Measurements from ENCODE around the gene NFE2L1. TPM values are rescaled to one million over a fixed set of nuclear protein-coding genes. Genes with fewer than 3 reads are reported as not detected.

The NFE2L1 gene
- total RNA-seq, 1 experiment from 2014 or later: 135 TPM

GRCh38 chr17:48023400-48024148 is 24.6 kb upstream of the NFE2L1 start:
- DNase-seq (ENCODE audit: low read depth, low spot score): peak; percentile 75
- H3K9me3 ChIP-seq (ENCODE audit: control insufficient read depth in 1 of 2, insufficient read depth in 1 of 2, low read depth in 1 of 2, low read length in 2 of 2): no peaks in the 10 kb centered on the region
- peak overlapping the region; percentile 61 to 62 for H3K4me3 ChIP-seq (replicated peaks in 1 of 2; ENCODE audit: low read depth in 1 of 2, low read length in 2 of 2)
- RAD21 ChIA-PET (ENCODE audit: low non-redundant PET in 1 of 2, low total read pairs in 2 of 2, uncharacterized antibody in 2 of 2, unreplicated experiment in 2 of 2): interaction anchor here in 1 of 2 experiments (0.7 kb wide), 1 partner anchor 570 kb away, joined by 3 read pairs; no protein-coding TSS in a partner anchor
- H2AFZ ChIP-seq (ENCODE audit: low read depth, low read length, poor library complexity, severe bottlenecking): peak overlapping the region; percentile 95
- peak; percentile 89 for TF ChIP-seq ZFX (IDR thresholded peaks at IDR 0.05)
- TF ChIP-seq TCF7L2 (IDR thresholded peaks at IDR 0.05; ENCODE audit: borderline replicate concordance, extremely low read depth, insufficient read depth, insufficient read length): peak; percentile 63
- peak; percentile 58 for TF ChIP-seq POLR2A (IDR thresholded peaks at IDR 0.05; ENCODE audit: borderline replicate concordance, extremely low read depth, insufficient read depth, insufficient read length)
- TF ChIP-seq POLR2AphosphoS5 (IDR thresholded peaks at IDR 0.05; ENCODE audit: low read depth, low read length): peak; percentile 85
- peak; percentile 33 for TF ChIP-seq YY1 (IDR thresholded peaks at IDR 0.05; ENCODE audit: extremely low read depth, insufficient replicate concordance, low read depth, low read length)
- TF ChIP-seq CTCF (IDR thresholded peaks at IDR 0.05 in 2 of 3, conservative IDR thresholded peaks at IDR 0.05 in 1 of 3; ENCODE audit: borderline replicate concordance in 1 of 3, insufficient read depth in 1 of 3, low read depth in 2 of 3, low read length in 2 of 3): peak in 1 of 3 experiments; percentile 45; a peak in 3 of 6 replicates
- TF ChIP-seq JUND (IDR thresholded peaks at IDR 0.05): no peak
- TF ChIP-seq EGR1 (IDR thresholded peaks at IDR 0.05; ENCODE audit: low read depth): no peak
- peak overlapping the region; percentile 85 for H3K9ac ChIP-seq (ENCODE audit: low read length)
- peak overlapping the region; percentile 95 for H3K4me2 ChIP-seq (ENCODE audit: low read length)
- CTCF ChIA-PET: interaction anchor here (0.6 to 0.7 kb wide), 2 partner anchors 77 to 182 kb away, joined by 3 to 4 read pairs; partner anchors contain the start of gene SCRN2
- BruUV-seq (replicated peaks): TSS peak; percentile 90
- peaks cover 26 to 45% of the 10 kb centered on the region in 2 experiments for H3K4me1 ChIP-seq (ENCODE audit: control insufficient read depth in 1 of 2, insufficient read depth in 2 of 2, low read length in 2 of 2)
- H4K20me1 ChIP-seq (ENCODE audit: insufficient read depth): no peaks in the 10 kb centered on the region
- no peaks in the 10 kb centered on the region for H3K27me3 ChIP-seq (ENCODE audit: insufficient read depth, low read length)
- ATAC-seq: peak; percentile 56
- H3K27ac ChIP-seq (ENCODE audit: low read depth, low read length): peak overlapping the region; percentile 93
- no peaks in the 10 kb centered on the region for H3K9me2 ChIP-seq (ENCODE audit: insufficient read depth)
- POLR2A ChIA-PET: interaction anchor here (0.7 to 1.0 kb wide), 2 partner anchors 53 to 613 kb away, joined by 3 to 5 read pairs; no protein-coding TSS in a partner anchor
- intact Hi-C loops (cut with micrococcal nuclease): loop anchor here (2.0 to 10.0 kb wide), 6 partner anchors 311 to 1011 kb away; no protein-coding TSS in a partner anchor
- H3K79me2 ChIP-seq (ENCODE audit: insufficient read depth, low read length): no peaks in the 10 kb centered on the region
- H3K36me3 ChIP-seq (ENCODE audit: control insufficient read depth in 1 of 2, insufficient read depth in 2 of 2, low read length in 2 of 2): no peaks in the 10 kb centered on the region

Measured in HCT116 (cell line).